ENCODE data around the gene AIRE. TPM values are rescaled to one million over a fixed set of nuclear protein-coding genes. Genes with fewer than 3 reads are reported as not detected.

The AIRE gene
- total RNA-seq, 6 donors from 2014 or later, result not detected

DNA sequence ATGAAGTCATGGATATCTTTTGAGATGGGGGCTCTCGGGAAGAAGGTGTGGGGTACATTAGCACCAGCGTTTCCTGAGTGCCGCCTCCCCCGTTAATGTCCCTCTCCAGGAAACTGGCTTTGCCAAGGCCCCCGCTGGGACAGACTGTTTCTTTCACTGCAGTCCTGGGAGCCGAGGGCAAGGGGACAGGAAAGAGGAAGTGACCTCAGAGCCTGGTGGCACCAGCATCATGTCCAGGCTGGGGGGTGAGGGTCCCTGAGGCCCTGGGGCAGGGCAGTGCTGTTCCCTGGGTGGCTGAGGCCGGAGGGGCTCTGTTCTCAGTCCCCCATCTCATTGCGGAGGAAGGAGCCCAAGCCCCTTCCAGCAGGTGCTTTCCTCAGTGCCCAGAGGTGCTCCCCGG lies 20.0 kb downstream of the AIRE start:
- Histone ChIP-seq H3K4me1 (peaks cover 44 to 55% (median 51%) of the 10 kb centered on the region in 4 donors), H3K4me3 (no peak overlapping the region), H3K36me3 (peaks cover 0 to 25% (median 12%) of the 10 kb centered on the region in 4 donors), H3K27me3 (no peaks in the 10 kb centered on the region), H3K9me3 (no peaks in the 10 kb centered on the region), H3K27ac (peak overlapping the region; percentile 48 to 80 (median 76))
- DNase-seq (no peak), ATAC-seq (ENCODE audit: low FRiP score in 2 of 2) (no peak)
- peak in 1 of 4 donors; percentile 87 for TF ChIP-seq EP300 (IDR thresholded peaks at IDR 0.05)
- no peak for TF ChIP-seq POLR2A (IDR thresholded peaks at IDR 0.05)
- TF ChIP-seq POLR2AphosphoS5 (IDR thresholded peaks at IDR 0.05), result peak; percentile 37 to 45
- TF ChIP-seq, protein P1, sequence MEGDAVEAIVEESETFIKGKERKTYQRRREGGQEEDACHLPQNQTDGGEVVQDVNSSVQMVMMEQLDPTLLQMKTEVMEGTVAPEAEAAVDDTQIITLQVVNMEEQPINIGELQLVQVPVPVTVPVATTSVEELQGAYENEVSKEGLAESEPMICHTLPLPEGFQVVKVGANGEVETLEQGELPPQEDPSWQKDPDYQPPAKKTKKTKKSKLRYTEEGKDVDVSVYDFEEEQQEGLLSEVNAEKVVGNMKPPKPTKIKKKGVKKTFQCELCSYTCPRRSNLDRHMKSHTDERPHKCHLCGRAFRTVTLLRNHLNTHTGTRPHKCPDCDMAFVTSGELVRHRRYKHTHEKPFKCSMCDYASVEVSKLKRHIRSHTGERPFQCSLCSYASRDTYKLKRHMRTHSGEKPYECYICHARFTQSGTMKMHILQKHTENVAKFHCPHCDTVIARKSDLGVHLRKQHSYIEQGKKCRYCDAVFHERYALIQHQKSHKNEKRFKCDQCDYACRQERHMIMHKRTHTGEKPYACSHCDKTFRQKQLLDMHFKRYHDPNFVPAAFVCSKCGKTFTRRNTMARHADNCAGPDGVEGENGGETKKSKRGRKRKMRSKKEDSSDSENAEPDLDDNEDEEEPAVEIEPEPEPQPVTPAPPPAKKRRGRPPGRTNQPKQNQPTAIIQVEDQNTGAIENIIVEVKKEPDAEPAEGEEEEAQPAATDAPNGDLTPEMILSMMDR (IDR thresholded peaks at IDR 0.05), result no peak
- 73% methylated on average over 6 to 9 of the region's 9 CpGs for WGBS, 2 donors

DNA sequence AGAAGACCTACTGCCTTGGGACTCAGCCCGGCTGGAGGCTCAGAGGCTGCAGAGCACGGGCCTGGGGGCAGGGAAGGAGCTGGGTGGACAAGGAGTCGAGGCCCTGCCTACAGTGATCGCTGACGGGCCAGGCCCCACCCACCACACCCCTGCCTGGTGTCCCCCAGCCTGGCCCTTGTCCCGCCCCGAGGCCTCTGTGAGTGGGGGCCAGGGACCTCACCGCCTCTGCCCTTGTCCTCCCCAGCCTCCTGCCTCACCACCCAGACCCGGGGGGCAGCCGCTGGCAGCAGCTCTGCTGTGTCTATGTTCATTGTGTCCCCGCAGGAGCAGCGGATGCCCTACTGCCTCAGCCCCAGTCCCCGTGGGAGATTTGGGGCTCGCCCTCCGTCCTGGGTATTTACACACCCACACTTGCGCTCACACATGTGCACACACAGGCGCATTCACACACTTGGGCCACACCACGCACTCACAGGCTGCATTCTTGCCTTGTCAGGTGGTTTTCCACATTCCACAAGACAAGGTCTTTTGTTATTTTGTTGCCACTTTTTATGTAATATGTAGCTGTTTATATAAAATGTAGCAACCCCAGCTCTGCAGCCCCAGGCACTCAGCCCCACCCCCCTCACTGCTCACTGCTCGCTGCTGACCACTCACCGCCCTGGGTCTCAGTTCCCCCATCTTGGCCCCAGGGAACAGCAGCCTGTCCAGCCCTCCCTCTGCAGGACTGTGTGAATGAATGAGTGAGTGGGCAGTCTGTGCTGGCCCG lies 21.4 kb downstream of the AIRE start:
- H3K36me3 ChIP-seq, result peaks cover 3 to 39% (median 26%) of the 10 kb centered on the region in 4 donors
- DNase-seq (peak in 1 of 2 donors; percentile 74), ATAC-seq (ENCODE audit: low FRiP score in 2 of 2) (no peak)
- 83 to 86% methylated on average over 15 to 18 of the region's 21 CpGs for WGBS, 2 donors
- H3K4me3 ChIP-seq, result no peak overlapping the region
- H3K27ac ChIP-seq, result peak overlapping the region in 3 of 4 donors; percentile 74 to 80 (median 79)
- H3K27me3 ChIP-seq, result no peaks in the 10 kb centered on the region
- no peaks in the 10 kb centered on the region for H3K9me3 ChIP-seq
- H3K4me1 ChIP-seq, result peaks cover 29 to 41% (median 36%) of the 10 kb centered on the region in 4 donors
- no peak for TF ChIP-seq EP300 (IDR thresholded peaks at IDR 0.05)

DNA sequence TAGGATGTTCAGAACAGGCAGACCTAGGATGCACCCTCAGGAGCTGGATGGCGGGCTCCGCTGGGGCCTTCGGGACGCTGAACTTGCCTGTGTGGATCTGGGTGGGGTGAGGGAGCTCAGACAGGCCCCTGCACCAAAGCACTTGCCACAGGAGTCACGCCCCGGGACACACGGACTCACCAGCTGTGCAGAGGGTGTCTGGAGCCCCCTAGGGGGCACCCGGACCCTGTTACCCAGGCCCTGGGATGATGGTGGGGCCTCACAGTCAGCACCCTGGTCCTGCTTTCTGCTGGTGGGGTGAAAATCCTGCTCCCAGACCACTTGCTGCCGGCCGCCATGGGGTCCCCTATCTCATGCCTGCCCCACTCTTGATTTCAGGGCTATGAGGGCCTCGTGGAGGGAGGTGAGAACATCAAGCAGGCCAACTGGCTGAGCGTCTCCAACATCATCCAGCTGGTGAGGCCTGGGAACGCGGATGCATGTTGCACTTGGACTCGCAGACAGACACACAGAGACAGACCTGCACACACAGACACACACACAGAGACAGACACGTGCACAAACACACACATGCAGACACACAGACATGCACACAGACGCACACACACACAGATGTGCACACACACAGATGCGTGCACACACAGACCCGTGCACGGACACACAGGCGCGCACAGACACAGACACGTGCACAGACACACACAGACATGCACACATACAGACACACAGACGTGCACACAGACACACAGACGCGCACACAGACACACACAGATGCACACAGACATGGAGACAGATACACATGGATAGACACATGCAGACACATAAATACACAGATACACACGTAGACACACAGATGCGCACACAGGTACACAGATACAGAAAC lies 25.2 kb downstream of the AIRE start:
- H3K27me3 ChIP-seq, result no peaks in the 10 kb centered on the region
- H3K4me1 ChIP-seq, result peaks cover 2 to 10% (median 5%) of the 10 kb centered on the region in 4 donors
- no peak for ATAC-seq (ENCODE audit: low FRiP score in 2 of 2)
- WGBS, 2 donors, result 93 to 100% methylated on average over 6 to 28 of the region's 28 CpGs
- H3K9me3 ChIP-seq, result no peaks in the 10 kb centered on the region
- no peak overlapping the region for H3K4me3 ChIP-seq
- peaks cover 11 to 73% (median 56%) of the 10 kb centered on the region in 4 donors for H3K36me3 ChIP-seq
- no peak for DNase-seq
- no peak for TF ChIP-seq POLR2AphosphoS5 (IDR thresholded peaks at IDR 0.05)
- no peak for TF ChIP-seq POLR2A (IDR thresholded peaks at IDR 0.05)
- no peak overlapping the region for H3K27ac ChIP-seq

DNA sequence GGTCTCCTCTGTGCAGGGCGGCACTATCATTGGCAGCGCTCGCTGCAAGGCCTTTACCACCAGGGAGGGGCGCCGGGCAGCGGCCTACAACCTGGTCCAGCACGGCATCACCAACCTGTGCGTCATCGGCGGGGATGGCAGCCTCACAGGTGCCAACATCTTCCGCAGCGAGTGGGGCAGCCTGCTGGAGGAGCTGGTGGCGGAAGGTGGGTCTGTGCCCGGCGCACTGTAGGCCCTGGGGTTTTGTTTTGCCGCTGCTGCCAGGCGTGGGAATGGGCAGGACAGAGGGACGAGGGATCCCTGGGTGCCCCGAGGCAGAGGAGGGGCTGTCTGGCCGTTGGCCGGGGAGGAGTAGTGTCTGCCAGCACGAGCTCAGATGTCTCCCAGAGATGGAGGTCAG lies 26.4 kb downstream of the AIRE start:
- Histone ChIP-seq H3K27me3 (no peaks in the 10 kb centered on the region), H3K4me1 (no peaks in the 10 kb centered on the region), H3K9me3 (no peaks in the 10 kb centered on the region), H3K36me3 (peaks cover 11 to 82% (median 63%) of the 10 kb centered on the region in 4 donors), H3K27ac (no peak overlapping the region), H3K4me3 (no peak overlapping the region)
- WGBS, 2 donors, result 95 to 97% methylated on average over 11 to 18 of the region's 22 CpGs
- no peak for TF ChIP-seq POLR2A (IDR thresholded peaks at IDR 0.05)
- TF ChIP-seq, protein P1 (IDR thresholded peaks at IDR 0.05), result no peak
- TF ChIP-seq EP300 (IDR thresholded peaks at IDR 0.05), result no peak
- no peak for TF ChIP-seq POLR2AphosphoS5 (IDR thresholded peaks at IDR 0.05)
- ATAC-seq (ENCODE audit: low FRiP score in 2 of 2), result no peak
- peak in 1 of 2 donors; percentile 69 for DNase-seq

DNA sequence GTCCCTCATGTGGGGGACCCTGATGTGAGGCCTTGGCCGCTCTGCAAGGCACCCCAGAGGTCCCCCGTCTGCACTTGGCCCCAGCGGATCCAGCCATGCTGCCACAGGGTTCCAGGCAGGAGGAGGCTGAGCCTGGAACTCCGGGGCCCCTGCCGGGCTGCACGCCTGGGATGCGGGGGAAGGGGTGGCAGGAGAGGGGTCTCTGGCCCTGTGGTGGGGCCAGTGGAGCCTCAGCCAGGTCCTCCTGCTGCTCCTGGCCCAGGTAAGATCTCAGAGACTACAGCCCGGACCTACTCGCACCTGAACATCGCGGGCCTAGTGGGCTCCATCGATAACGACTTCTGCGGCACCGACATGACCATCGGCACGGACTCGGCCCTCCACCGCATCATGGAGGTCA lies 27.0 kb downstream of the AIRE start:
- Histone ChIP-seq H3K27ac (no peak overlapping the region), H3K4me1 (no peaks in the 10 kb centered on the region), H3K4me3 (no peak overlapping the region), H3K9me3 (no peaks in the 10 kb centered on the region), H3K27me3 (no peaks in the 10 kb centered on the region), H3K36me3 (peaks cover 11 to 82% (median 67%) of the 10 kb centered on the region in 4 donors)
- DNase-seq (peak in 1 of 2 donors; percentile 78), ATAC-seq (ENCODE audit: low FRiP score in 2 of 2) (no peak)
- 96% methylated on average over 7 to 19 of the region's 19 CpGs for WGBS, 2 donors
- TF ChIP-seq POLR2AphosphoS5 (IDR thresholded peaks at IDR 0.05), result no peak
- no peak for TF ChIP-seq EP300 (IDR thresholded peaks at IDR 0.05)
- TF ChIP-seq, protein P1 (IDR thresholded peaks at IDR 0.05), result no peak
- TF ChIP-seq POLR2A (IDR thresholded peaks at IDR 0.05), result no peak

Data from upper lobe of left lung (tissue), 6 donors.